ENCODE data around the gene LRRC30.

Gene LRRC30

DNA sequence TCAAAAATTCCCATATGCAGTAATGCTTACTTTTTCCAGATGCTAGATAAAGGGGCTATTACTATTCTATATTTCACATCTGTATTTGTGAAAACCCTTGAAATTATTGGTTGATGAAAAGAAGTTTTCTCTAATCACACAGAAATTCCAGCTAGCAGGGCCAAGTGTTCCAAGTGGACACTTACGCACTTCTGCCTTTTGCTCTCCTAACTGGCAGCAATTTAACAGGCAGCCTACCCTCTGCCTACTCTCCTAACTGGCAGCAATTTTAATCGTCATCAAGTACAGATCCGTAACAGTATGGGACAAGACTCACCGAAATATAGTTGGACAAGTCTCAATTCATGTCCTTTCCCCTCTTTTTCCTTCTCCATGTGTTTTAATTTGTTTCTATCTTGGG is 12.0 kb downstream of the LRRC30 start:
- no peak for FAIRE-seq

DNA sequence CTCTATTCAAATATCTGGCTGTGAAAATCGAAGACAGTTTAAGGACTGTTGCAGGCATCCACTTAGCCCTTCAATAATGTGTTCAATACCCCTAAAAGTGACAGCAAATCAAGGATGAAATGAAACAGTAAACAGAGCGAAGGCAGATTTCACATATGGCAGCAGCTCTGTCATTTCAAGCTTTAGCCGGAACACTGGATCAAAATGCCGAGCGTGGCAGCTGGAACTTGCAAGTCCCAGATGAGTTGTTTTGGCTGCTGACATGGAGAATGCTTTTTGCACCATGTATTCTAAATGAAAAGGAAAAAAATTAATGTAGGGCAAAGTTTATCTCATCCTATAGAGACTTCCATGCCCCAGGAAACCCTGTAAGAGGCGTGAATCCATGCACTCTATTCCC is 18.0 kb downstream of the LRRC30 start:
- no peak for FAIRE-seq

DNA sequence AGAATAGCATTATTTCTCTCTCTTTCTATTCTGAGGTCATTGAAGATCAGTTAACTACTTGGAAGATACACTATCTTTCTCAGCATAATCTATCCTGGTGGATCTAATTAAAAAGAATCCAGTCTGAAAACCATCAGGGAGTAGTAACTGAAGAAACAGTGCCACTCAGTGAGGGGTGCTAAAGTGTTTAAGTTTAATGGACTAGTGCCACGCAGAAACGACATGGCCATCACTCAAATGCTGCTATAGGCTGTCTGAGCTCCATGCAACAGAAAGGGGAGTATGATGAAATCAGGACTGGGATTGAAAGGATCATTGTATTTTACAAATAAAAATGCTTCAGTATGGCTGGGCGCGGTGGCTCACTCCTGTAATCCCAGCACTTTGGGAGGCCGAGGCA is 23.3 kb downstream of the LRRC30 start:
- no peak for FAIRE-seq

DNA sequence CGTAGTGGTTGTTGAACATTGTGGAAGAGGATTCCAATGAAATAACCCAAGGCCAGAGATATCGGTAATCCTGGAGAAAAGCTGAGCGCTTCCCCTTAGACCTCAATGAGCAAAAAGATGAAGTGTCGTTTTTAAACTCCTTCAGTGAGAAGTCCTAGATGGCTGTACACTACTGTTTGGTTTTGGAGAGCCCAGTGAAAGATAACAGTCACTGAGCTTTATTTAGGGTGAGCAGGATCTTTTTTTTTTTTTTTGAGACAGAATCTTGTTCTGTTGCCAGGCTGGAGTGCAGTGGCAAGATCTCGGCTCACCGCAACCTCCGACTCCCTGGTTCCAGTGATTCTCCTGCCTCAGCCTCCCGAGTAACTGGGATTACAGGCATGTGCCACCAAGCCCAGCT is 24.2 kb downstream of the LRRC30 start:
- FAIRE-seq, result no peak

DNA sequence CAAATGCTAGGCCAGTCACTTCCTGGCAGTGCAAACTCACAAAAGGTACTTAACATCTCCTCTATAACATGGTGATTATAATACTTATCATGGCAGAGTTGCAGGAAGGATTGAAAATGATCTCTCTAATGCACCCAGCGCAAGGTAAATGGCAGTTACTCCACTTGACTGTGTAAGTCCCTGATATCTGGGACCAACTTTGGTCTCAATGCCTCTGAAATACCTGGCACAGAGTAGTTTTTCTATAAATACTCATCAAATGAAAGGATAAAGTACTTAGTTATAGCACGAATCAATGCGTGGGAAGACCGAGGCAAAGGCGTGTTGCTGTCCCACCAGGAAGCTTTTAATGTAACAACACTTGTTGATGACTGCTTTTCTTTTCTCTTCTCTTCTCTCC is 24.8 kb downstream of the LRRC30 start:
- FAIRE-seq, result no peak

DNA sequence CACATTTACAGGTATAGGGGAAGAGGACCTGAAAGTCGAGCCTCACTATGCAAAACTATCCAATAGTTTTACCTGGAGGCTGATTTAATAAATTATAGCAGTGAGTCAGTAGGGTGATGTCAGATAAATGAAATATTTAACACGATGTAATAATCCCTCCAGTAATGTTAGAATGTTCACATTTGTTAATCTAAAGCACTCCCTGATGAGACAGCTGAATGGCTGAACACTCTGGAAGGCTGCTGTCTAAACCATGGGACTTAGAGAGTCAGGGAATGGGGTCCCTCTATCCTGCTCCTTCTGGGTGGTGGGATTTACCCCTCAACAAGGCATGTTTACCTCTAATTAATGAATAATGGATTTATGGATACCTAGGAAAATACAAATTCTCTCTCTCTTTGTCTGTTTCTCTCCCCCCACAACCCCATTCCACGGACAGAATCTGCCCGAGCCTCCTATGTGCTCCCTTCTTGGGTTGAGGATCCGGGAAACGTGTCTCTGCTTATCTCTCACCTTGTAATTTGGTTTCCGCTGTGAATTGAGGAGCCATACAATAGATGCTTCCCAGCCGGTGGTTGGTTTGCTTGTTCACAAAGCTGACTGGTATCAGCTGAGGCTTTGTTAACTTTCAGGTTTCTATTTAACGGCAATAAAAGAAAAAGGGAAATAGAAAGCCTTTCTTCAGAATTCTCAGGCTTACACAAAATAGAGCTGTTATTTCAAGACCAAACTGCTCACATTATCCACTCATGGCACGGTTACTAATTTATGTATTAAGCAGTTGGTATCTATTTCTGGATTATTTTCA is 25.9 kb downstream of the LRRC30 start:
- no peak for FAIRE-seq

DNA sequence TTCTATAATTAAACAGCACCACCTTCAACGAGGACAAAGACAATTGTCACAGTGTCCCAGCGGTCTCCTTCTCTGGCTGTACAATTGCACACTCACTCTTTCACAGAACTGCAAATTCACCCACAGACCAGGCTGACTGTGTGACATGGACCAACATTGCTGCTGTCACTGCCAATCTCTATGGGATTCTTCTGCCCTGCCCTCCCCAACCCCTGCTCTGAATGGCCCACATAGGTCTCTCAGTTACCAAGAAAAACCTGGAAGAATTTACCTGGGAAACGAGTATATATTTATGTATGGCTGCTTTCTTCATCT is 26.5 kb downstream of the LRRC30 start:
- no peak for FAIRE-seq

DNA sequence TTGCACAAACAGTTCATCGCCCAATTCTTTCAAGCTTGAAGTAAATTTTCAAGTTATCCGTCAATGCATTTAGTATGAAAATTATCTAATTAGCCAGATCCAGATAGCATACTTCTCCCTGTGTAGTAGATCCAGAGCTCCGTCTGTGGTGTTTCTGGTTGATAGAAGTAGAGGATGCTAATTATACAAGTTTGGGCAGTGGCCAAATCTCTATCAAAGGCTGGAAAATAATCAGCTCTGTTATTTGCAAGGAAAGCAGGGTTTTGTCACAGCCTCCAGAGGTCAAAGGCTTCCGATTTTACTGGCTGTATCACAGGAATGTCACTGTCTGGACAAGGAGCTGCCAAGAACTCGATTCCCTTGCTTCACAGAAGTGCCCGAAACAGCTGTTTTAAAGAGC is 28.6 kb downstream of the LRRC30 start:
- FAIRE-seq, result no peak

DNA sequence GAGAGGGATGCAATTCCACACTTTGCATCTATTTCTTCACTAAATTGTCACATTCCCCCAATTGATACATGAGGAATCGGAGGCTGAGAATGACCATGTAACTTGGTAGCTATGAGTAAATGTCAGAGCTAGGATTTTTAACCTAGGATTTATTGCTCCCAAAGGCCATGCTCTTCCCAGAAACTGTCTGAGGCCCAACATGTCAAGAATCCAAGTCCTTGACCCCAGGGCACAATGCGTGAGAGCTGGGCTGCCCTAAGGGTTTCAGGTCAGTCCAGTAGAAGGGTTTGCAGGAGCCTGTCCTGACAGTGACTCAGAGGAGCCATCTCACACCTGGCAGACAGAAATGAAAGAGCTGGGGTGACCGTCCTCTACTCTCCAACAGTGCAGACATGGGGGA is 30.3 kb downstream of the LRRC30 start:
- FAIRE-seq, result no peak

DNA sequence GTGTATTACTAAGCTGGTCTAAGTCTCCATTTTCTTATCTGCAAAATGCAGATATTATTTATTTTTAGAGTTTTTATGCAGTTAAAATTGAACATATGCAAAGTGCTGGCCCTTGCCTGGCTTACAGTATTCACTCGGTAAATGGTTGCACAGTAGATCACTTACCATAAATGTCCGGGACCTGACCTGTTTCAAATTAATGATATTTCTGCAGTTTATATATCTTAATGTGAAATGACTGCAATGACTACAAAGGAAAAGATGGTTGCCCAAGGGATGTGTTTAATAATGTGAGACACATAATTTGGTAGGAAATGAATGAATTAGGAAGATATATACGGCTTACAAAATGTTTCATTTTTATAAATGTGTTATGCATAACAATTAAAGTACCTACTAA is 37.1 kb downstream of the LRRC30 start:
- FAIRE-seq, result no peak

DNA sequence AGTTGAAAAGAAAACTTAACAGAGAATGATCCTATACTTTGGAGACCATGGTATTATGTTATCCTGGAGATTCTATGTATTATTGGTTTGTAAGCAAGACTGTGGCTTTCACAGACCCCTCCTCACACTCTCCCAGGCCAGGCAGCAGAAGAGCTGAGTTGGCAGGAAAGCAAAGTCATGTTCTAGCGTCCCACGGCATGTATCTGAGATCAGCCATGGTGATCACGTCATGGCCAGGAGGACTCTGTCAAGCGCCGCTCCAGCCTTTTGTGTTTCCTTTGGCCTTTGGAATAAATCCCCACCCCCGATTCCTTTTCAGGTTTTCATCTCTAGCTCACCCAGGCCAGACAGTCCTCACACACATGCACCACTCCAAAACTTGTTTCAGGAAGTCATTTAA is 39.1 kb downstream of the LRRC30 start:
- FAIRE-seq, result no peak

DNA sequence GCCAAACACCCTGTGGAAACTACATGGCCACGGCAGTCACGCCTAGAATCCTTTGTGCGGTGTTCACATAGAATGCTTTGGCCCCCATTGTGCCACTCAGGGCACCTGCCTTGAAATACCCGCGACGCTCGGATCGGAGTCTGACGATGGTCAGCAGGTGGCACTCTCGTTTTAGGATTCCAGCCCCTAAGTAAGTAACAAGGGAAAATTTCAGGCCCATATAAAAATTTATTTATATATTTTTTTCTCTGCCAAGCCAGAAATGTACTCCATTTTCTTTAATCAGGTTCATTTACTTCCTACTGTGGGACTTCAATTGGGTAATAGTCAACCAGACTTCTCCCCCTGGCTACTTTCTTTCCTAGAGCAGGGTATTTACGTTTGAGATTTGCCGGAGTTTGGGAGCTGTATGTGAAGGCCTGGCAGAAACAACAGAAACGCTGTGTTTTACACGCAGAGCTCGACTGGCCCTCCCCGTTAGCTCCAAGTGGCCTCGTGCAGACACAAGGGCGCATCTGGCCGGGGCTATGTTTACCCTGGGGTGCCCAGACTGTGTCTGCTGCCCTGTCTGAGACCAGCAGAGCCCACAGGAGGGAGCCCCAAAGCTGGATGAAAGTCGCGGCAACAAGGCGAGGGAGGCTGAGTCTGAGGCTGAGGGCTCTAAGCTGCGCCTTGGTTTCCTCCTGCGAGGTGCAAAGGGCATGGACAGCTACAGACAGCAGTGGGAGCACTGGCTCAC is 41.6 kb downstream of the LRRC30 start:
- FAIRE-seq, result no peak

DNA sequence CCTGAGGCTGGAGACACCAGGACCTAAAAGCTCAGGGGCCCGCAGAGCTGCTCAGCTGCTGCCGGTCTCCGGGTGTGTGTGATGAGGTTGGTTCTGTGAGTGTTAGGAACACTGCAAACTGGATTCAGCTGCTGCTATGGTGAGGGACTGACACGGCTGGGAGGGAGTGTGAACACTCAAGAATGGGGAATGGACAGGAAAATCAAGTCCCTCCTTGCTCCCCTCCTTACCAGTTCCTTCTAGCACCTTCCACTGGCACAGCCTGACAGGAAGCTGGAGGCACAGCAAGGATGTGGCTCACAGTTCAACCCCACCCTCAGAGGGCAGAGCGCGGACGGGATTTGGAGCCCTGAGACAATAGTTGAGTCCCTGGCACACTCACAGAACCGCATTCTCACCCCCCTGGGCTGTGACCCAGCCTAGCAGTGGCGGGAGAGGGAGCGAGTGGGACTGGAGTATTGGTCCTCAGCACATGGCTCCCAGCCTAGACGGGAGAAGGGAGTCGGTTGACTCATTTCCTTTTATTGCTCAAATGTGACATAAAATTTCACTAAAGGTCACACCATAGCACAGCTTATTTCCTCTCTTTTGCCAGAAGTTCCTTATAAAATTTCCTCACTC is 42.5 kb downstream of the LRRC30 start:
- FAIRE-seq, result no peak

DNA sequence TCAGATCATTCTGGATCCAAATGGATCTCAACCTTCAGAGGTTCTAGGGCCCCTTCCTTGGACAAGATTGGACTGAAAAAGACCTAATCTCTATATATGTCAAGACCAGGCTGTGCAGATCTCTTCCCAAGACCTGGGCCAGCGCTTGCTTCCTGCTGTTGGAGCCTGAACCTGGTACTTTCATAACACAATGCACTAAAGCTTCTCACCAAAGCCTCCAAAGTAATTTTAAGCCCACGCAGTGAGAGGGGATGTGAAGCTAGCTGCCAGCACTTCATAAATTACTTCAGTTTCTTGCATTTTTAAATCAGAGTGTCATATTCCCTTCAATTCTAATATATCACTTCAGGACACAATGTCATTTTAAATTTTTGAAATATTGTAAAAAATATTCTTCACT is 50.7 kb downstream of the LRRC30 start:
- FAIRE-seq, result no peak

All from G401.6 (cell line).